HUDEP-2 (cell line): ENCODE measurements around the gene TSHZ2.
"Not testable (repeated sequence)": the region's sequence is repeated elsewhere in the genome, so short reads cannot be mapped to it uniquely, and the experiment has no call there.

ENCODE experiments used
- DNase-seq, 76 experiments: peaks; one replicate each; lab custom pipeline; 2025; ENCODE audit not compliant: unreplicated experiment in 76 of 76; lab: John Stamatoyannopoulos, UW

TSHZ2 gene

DNA sequence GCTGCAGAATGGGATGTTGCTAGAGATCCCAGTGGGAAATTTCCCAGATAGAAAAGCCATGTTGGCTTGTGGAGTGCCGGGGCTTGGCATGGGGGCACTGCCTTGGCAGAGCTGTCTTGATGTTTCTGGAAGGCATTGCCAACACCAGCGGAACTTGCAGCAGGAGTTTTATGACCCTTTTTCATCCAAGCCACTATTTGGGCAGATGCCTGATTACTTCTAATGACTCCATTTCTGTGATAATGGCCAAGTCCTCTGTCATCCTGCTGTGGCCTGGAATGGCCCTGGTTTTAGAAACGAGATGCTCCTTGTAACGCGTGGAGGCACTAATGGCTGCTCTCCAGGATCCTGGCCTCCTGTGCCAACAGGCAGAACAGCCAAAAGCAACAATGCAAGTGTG lies 392.5 kb downstream of the TSHZ2 start:
- no peak for DNase-seq

- DNase-seq, result no peak
These were observed 392.9 kb downstream of the TSHZ2 start for GRCh38 chr20:53365076-53365475.

DNA sequence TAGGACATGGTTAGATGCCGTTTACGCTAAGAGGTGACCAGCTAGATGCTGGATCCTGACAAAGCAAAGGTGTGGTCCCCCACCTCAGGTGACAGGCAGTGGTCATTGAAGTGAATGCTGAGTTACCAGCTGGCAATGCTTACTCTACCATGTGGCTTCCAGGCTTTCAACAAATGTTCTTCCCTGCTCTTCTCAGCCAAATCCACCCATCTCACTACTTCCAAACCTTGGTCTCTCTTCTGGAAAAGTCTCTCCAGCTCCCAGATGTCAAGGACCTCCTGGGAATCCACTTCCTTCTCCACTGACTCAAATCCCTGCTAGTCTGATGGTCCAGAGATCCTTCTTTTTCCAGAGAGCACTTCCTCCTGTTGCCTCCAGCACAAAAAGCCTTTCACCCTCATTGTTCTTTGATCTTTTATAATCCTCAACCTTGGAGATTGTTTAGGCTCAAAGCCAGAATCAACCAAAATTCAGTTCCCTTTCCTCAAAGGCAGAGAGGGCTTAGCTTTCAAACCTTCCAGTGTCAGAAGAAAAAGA lies 393.4 kb downstream of the TSHZ2 start:
- no peak for DNase-seq

- not testable (repeated sequence) for DNase-seq
These were observed 394.8 kb downstream of the TSHZ2 start for GRCh38 chr20:53366928-53367327.

DNA sequence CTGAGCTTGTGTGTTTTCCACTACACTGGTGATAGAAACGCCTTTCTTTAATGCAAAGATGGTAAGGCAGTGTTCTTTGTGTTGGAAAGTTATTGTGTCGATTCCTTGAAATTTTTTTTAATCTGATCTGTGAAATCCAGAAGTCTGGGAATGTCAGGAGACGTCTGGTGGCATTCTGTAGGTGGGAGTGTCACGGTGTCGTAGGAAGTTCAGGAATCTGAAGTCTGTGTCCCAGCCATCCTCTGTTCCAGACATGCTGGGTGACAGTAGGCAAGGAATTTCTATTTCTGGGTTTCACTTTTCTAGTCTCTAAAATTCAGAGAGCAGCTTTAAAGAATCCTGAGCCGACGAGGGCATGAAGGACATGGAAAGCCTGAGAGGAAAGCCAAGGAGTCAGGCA lies 397.7 kb downstream of the TSHZ2 start:
- no peak for DNase-seq

GRCh38 chr20:53370345-53370961 lies 398.3 kb downstream of the TSHZ2 start:
- DNase-seq, result peak in 7 of 76 experiments; percentile 2 to 35 (median 10)

DNA sequence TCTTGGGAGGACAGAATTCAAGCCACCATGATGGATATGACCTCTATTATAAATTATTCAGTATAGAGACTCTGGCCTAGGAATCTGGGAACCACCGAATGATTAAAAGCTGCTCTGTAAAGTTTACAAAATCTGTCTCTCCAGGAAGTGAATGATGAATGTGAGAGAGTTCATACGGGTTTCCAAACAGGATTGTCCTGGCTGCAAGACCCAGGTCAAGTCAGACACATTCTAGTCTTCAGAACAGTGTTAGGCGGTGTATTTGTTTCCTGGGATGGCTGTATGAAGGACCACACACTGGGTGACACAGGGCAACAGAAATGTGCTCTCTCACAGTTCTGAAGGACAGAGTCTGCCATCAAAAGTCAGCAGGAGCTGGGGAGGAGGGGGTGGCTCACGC lies 399.1 kb downstream of the TSHZ2 start:
- DNase-seq, result no peak

DNA sequence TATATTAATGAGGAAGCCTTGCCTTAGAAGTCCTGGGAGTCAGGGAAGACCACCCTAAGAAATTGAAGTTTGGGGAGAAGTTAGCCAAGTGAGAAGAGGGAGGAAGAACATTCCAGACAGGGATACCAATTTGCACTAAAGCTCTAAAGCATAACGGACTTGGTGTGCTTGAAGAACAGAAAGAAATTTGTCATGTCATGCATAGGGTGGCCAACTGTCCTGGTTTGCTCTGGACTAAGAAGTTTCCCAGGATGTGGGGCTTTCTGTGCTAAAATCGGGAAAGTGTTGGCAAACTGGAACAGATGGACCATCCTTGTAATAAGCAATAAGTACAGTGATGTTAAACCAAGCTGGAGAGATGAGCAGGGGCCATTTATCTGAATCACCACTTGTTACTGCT lies 403.9 kb downstream of the TSHZ2 start:
- DNase-seq, result no peak

- DNase-seq, result no peak
These were observed 407.1 kb downstream of the TSHZ2 start for GRCh38 chr20:53379014-53379832.

DNA sequence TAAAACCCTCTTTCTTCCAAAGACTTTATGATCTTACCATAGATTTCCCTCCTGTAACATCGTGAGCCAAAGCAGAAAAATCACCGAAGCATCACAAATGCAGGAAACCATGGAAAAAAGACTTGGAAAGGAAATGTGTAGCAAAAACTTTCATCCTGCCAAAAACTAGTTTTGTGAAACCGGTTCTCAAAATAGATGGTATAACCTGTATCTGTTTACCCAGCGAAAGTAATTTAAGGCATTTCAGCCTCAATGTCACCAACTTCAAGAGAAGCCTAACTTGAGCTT lies 407.6 kb downstream of the TSHZ2 start:
- no peak for DNase-seq

GRCh38 chr20:53381568-53382262 lies 409.6 kb downstream of the TSHZ2 start:
- no peak for DNase-seq

- no peak for DNase-seq
These were observed 410.2 kb downstream of the TSHZ2 start for GRCh38 chr20:53382263-53382844.

DNA sequence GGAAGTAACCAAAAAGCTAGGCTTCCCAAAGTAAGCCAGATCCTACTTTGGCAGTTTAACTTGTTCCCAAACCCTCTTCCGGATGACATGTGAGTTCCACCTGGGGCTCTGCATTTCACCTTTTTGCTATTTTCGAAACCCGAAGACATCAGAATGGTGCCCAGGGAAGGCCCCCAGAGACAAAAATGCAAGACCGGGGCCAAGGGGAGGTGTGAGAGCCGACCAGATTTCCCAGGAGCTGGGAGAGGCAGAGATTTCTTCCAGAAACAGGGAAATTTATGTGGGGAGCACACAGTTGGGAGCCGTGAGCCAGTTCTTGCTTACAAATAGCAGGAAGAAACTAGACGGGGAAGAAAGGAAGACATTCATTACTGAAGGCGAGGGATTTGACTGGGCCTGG lies 411.8 kb downstream of the TSHZ2 start:
- no peak for DNase-seq

- no peak for DNase-seq
These were observed 412.2 kb downstream of the TSHZ2 start for GRCh38 chr20:53384392-53384791.

DNA sequence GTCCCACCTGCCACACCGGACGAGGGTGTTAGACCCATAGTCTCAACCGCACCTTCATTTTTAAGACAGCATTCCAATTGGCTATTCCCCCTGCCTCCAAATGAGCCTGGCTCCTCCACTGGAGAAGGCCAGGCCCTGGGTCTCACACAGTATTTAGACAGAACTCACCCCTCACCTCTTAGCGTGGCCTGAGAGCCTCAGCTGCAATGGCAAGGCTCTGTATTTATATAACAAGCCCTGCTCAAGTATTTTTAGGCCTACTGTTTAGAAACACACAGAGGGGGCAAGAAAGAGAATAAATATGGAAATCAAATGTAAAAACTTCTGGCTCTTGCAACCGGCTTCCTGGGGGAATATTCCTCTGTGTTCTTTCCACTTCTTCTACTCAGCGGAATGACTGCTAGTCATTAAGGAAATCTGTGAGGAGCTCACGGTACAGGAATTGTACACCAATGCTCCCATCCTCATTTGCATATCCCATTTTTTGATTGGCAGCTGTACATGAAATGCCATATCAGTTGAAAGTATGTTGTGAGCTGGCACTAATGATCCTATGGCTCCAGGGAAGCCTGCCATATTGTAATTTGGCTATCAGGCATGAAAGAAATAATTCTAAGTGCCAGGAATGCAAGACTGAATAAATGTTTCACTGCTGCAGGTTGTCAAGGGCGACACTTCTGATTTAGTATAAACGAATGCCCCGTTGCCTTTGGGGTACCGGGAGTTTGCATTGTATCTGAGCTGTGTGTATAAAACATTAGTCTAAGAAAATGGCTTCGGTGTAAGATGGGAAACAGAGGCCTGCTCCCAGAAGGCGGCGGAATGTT lies 414.0 kb downstream of the TSHZ2 start:
- no peak for DNase-seq

GRCh38 chr20:53387983-53388675 lies 416.0 kb downstream of the TSHZ2 start:
- DNase-seq, result no peak

DNA sequence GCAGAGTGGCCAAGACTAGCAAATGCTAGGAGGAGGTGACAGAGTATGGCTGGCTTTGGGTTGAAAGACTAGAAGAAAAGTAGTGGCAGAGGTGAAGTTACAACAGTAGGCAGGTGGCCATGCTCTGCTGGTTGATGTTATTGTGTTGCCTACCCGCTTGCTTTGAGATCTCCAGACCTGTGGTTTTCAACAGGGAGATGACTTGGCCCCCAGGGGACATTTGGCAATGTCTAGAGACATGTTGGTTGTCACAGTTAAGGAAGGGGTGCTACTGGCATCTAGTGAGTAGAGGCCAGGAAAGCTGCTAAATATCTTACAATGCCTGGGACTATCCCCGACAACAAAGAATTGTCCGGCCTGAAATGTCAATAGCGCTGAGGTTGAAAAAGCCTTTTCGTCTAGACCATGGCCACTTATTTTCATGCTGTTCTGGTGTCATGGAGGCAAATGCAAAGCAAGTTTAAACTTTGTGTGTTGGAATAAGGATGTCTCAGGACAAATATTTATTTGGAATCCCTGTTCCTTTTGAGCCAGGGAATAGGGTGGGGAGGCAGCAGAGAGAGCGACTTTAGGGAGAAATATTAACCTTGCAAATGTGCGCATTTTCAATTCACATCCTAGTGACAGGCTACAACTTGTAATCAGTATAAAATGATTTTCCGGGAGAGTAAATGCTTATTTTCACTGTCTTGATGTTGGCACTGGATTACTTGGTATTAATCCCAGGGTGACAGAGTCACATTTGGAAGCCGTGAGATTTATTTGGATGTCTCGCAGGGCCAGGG lies 417.6 kb downstream of the TSHZ2 start:
- no peak for DNase-seq

GRCh38 chr20:53390770-53391169 lies 418.6 kb downstream of the TSHZ2 start:
- DNase-seq, result no peak

DNA sequence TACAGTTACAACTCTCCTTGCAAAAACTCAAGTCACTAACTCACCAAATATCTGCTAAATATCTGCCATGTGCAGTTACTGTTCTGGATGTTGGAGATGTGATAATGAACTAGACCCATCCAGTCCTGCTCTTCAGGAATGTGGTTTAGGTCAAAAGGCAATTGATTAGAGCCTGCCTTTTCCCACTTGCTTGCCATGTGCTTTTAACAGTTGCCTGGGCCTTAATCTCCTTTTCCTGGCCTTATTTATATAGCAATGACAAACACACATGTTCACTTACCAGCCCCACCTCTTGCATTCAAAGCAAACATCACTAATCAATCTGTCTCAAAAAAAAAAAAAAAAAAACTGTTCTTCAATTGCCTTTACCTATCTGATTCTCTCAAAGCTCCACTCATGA lies 422.3 kb downstream of the TSHZ2 start:
- DNase-seq, result no peak
